Nephron progenitor cell (in vitro differentiated cells): ENCODE measurements around the gene CCT7.

Experiments
- DNase-seq: peaks from one replicate; pipeline ENCODE4 v3.0.0; 2021
- H3K27ac Mint-ChIP-seq: 2 replicates; pipeline ENCODE4 v1.8.0; 2021; ENCODE audit warnings: mild to moderate bottlenecking, moderate library complexity, mixed read lengths
- H3K27me3 Mint-ChIP-seq: 2 replicates; pipeline ENCODE4 v1.8.0; 2021; ENCODE audit warnings: mild to moderate bottlenecking, low read depth, mixed read lengths; ENCODE audit not compliant: poor library complexity
- H3K36me3 Mint-ChIP-seq: 2 replicates; pipeline ENCODE4 v1.8.0; 2021; ENCODE audit warnings: low read depth, mixed read lengths
- H3K4me1 Mint-ChIP-seq: 2 replicates; pipeline ENCODE4 v1.8.0; 2021; ENCODE audit warnings: mixed read lengths
- H3K4me3 Mint-ChIP-seq: 2 replicates; pipeline ENCODE4 v1.8.0; 2021; ENCODE audit warnings: mild to moderate bottlenecking, moderate library complexity, mixed read lengths
- H3K9me3 Mint-ChIP-seq: 2 replicates; pipeline ENCODE4 v1.8.0; 2021; ENCODE audit warnings: mild to moderate bottlenecking, moderate library complexity, mixed read lengths
- CTCF ChIP-seq: fragments of 200-600 bp; sonication (generic); IDR thresholded peaks from 2 replicates; pipeline ENCODE4 v1.5.0; 2021; ENCODE audit warnings: antibody characterized with exemption

The CCT7 gene

GRCh38 chr2:73255007-73255644, 21.0 kb downstream of the CCT7 start:
- Mint-ChIP-seq H3K9me3 (no peaks in the 10 kb centered on the region), H3K27ac (peak overlapping the region; percentile 46), H3K4me3 (no peak overlapping the region), H3K4me1 (no peaks in the 10 kb centered on the region), H3K27me3 (peaks cover 3% of the 10 kb centered on the region), H3K36me3 (peaks cover 25% of the 10 kb centered on the region)
- no peak for TF ChIP-seq CTCF
- DNase-seq: no peak

GRCh38 chr2:73255907-73256617, 22.0 kb downstream of the CCT7 start:
- H3K9me3 Mint-ChIP-seq: no peaks in the 10 kb centered on the region
- no peak for DNase-seq
- no peak overlapping the region for H3K27ac Mint-ChIP-seq
- no peak overlapping the region for H3K4me3 Mint-ChIP-seq
- peaks cover 16% of the 10 kb centered on the region for H3K36me3 Mint-ChIP-seq
- peaks cover 4% of the 10 kb centered on the region for H3K4me1 Mint-ChIP-seq
- peaks cover 3% of the 10 kb centered on the region for H3K27me3 Mint-ChIP-seq
- TF ChIP-seq CTCF: no peak

- DNase-seq: no peak
- Mint-ChIP-seq H3K9me3 (no peaks in the 10 kb centered on the region), H3K27ac (no peak overlapping the region), H3K4me3 (no peak overlapping the region), H3K36me3 (peaks cover 13% of the 10 kb centered on the region), H3K27me3 (peaks cover 3% of the 10 kb centered on the region), H3K4me1 (peaks cover 4% of the 10 kb centered on the region)
- no peak for TF ChIP-seq CTCF
Measured at GRCh38 chr2:73256618-73256922, 22.5 kb downstream of the CCT7 start.

- TF ChIP-seq CTCF: no peak
- Mint-ChIP-seq H3K9me3 (no peaks in the 10 kb centered on the region), H3K27me3 (peaks cover 6% of the 10 kb centered on the region), H3K4me1 (peaks cover 4% of the 10 kb centered on the region), H3K4me3 (no peak overlapping the region), H3K27ac (no peak overlapping the region), H3K36me3 (peaks cover 13% of the 10 kb centered on the region)
- no peak for DNase-seq
Measured at GRCh38 chr2:73257021-73257420, 22.9 kb downstream of the CCT7 start.

GRCh38 chr2:73257425-73258125, 23.5 kb downstream of the CCT7 start:
- Mint-ChIP-seq H3K4me3 (no peak overlapping the region), H3K9me3 (no peaks in the 10 kb centered on the region), H3K36me3 (peaks cover 13% of the 10 kb centered on the region), H3K27me3 (peaks cover 6% of the 10 kb centered on the region), H3K27ac (no peak overlapping the region), H3K4me1 (peaks cover 4% of the 10 kb centered on the region)
- DNase-seq: no peak
- TF ChIP-seq CTCF: no peak
